Measurements from ENCODE around the gene SULT1B1.
"Not testable (repeated sequence)": the region's sequence is repeated elsewhere in the genome, so short reads cannot be mapped to it uniquely, and the experiment has no call there.

Gene SULT1B1

DNA sequence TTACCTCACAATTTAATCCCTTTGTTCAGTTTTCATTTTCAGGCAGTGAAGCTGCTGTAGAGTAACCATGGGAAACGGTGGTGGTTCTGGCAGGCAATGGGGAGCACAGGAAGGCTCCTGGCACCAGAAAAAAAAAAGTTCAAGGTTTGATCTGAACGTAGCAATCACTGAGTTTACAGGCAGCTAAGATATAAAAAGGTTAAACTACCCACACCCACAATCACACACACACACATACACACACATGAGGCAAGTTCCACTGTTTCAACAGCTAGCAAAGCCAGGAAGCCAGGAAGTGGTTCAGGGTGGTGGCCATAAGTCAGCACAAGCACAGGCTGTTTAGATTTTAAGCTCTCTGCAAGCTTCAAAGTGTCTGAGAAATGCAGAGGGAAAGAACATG, at the start of gene SULT1B1:
Gene SULT1B1, minus strand, starts transcription at position 166 of the 400 bp plus-strand sequence. CDS start 5,403 bp downstream, outside the sequence.
- DNase-seq: no peak

- no peak for DNase-seq
Measured at GRCh38 chr4:69800599-69800998, 40.2 kb upstream of the SULT1B1 start.

GRCh38 chr4:69799337-69799736, 38.9 kb upstream of the SULT1B1 start:
- DNase-seq: no peak

DNA sequence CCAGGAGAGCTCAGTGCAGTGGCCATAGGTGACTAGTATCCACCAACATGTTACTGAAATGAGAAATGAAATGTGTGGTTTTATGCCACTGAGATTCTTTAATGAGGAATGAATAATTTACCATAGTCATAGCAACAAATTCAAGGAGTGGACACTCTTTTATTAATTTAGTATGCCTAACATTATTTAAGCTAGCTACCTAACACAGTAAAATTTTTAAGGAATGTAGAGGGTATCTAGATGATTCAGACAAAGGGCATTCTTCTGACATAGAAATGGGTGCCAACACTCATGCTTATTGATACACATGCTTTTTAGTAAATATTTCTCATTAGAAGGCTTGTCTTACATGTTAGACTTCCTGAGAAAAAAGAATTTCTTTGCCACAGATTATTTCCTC, 33.3 kb upstream of the SULT1B1 start:
- DNase-seq: no peak

- DNase-seq: no peak
Measured at GRCh38 chr4:69787879-69788278, 27.5 kb upstream of the SULT1B1 start.

GRCh38 chr4:69786547-69786946, 26.1 kb upstream of the SULT1B1 start:
- no peak for DNase-seq

GRCh38 chr4:69785211-69785831, 24.9 kb upstream of the SULT1B1 start:
- DNase-seq: no peak

GRCh38 chr4:69782651-69783310, 22.4 kb upstream of the SULT1B1 start:
- DNase-seq: no peak

DNA sequence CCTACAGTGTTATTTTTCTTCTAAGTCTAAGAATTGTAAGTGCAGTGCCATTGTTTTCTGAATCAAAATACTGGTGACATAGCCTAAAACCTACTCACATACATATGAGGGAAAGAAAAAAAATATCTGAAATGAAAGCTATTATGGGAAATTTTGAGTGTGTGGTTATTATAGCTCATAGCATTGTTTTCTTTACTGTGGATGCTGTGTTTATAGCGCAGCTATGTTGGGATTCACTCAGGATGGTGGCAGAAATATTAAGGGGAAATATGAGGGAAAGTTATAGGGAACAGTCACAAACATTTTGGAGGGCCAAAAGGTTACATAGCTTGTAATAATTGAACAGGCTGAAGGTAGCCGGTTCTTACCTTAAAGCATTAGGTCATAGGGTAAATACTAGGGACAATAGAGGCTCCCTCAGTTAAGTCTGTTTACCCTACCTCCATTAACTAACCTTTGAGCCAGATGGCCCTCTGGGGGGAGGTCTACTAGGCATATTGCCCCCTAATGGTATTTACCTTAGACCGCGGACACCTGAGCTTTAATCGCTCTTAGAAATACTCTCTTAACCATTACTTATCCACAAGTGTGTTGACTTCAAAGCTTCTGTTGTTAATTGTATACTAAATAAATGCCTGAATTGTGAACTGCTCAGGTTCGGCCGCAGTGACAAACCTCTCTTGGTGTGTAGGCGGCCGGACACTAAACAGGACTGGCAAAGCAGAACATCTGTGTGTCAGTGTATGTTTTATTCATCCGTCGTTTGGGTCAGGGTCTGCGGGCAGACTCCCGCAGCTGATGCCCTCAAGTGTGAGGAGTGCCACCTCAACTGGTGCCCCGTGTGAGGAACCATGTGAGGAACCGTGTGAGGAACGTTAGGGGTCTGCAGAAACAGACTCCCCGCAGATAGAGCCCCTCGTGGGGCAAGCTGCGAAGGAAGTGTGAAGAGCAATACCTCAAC, 21.3 kb upstream of the SULT1B1 start:
- no peak for DNase-seq

GRCh38 chr4:69780141-69780540, 19.7 kb upstream of the SULT1B1 start:
- DNase-seq: no peak

GRCh38 chr4:69776696-69777095, 16.3 kb upstream of the SULT1B1 start:
- no peak for DNase-seq

- no peak for DNase-seq
Measured at GRCh38 chr4:69775321-69775867, 15.0 kb upstream of the SULT1B1 start.

GRCh38 chr4:69773484-69773883, 13.1 kb upstream of the SULT1B1 start:
- DNase-seq: no peak

- not testable (repeated sequence) for DNase-seq
Measured at GRCh38 chr4:69768554-69768953, 8.1 kb upstream of the SULT1B1 start.

GRCh38 chr4:69765751-69766150, 5.3 kb upstream of the SULT1B1 start:
- no peak for DNase-seq

DNA sequence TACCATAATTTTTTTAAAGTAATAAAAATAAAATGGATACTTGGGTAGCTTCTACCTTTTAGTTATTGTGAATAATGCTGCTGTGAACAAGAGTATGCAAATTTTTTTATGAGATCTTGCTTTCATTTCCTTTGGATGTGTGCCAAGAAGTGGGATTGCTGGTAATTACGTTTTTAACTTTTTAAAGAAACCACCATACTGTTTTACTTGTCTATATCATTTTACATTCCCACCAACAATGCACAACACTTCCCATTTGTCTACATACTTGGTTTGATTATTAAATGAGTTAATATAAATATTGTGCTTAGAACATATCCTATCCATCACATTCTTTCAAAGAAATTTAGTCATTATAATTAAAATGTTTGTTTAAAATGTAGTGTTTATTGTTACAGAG, 3.9 kb upstream of the SULT1B1 start:
- DNase-seq: no peak

DNA sequence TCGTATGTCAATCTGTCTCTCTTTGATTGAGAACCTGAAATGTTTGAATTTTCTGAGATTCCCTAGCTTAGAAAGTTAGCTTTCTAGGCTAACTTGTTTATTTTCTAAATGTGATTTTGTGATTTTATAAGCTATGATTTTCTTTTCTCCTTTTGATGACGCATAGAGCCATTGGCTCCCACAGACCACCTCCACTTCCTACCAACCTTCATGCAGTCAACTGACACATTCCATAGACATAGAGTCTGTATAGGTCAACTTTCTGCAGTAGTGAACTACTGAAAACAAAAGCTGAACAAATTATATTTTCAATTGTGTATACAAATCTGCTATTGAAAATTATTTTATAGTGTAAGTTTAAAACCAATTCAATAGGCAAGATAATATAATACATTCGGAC, 2.8 kb upstream of the SULT1B1 start:
- DNase-seq: no peak

- DNase-seq: no peak
Measured at GRCh38 chr4:69759189-69759604, 1.2 kb downstream of the SULT1B1 start.

GRCh38 chr4:69757464-69757863, 3.0 kb downstream of the SULT1B1 start:
- no peak for DNase-seq

GRCh38 chr4:69754926-69755580, 5.4 kb downstream of the SULT1B1 start:
- DNase-seq: no peak

DNA sequence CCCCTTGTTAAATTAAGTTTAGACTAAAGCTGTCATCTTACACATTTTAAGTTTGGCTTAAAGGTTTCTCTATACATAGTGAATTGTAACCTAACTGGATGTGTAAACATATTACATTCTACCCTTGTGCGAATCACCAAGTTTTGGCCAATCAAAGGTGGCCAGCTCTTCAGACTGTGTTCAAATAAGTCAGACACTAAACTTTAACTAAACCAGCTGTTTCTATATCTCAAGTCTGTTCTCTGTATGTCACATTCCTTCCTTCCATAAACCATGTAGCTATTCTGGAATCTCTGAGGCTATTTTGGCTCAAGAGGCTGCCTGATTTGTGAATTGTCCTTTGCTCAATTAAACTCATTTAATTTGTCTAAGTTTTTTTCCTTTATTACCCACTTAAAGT, 6.7 kb downstream of the SULT1B1 start:
- DNase-seq: no peak

DNA sequence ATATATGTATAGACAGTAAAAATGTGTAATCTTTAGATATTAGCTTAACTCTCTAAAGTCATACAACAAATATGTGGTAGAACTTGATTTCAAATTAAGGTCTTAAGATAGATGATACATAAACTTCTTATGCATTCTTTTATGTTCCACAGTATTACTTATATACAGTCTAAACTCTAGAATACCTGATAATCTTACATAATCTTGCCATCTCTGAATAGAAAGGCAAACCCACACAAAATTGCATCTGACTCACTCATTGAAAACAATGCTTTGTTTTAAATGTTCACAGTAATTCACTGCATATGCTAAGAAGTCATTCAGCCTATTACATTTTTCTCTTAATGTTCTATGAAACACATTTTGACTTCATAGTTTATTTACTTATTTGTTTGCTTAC, 10.1 kb downstream of the SULT1B1 start:
- no peak for DNase-seq

DNA sequence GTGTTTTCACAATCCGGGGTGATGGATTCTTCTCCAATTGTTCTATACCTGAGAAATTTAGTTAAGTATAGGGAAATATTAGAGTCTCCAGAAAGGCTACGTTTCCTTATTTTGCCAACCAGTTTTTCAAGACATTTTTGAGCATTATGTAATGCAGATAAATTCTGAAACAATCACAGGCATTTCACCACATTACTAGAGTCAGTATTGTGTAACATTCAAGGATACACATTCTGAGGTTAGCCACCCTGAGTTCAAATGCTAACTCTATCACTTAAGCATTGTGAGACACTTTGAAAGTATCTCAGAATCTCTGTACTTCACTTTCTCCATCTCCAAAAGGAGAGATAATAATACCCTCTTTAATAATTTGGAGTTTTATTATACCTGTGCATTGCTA, 10.6 kb downstream of the SULT1B1 start:
- no peak for DNase-seq

Data from SHP77 treated with DMSO at 0.1 percent for 48 hours (cell line).